Panc1 (cell line): ENCODE results near the gene RACK1. TPM values are rescaled to one million over a fixed set of nuclear protein-coding genes. Genes with fewer than 3 reads are reported as not detected.

ENCODE experiments used
- ATAC-seq: fragments of 200-7000 bp; cut with Tn5 transposase; 2 replicates; pipeline ENCODE4 v1.9.1; 2020; ENCODE audit warnings: mild to moderate bottlenecking, moderate library complexity
- BruUV-seq: library from RNA; stranded (reverse); fragments of 400-500 nt; replicated peaks from 2 replicates; lab custom pipeline; 2021; lab: Mats Ljungman, UMichigan
- CTCF ChIA-PET: fragments of 300-600 bp; sonication (Branson Sonifier 250); formaldehyde crosslinking; loops from one replicate; lab custom pipeline; 2022; ENCODE audit warnings: antibody characterized with exemption; lab: Charles Lee
- POLR2A ChIA-PET: fragments of 300-600 bp; sonication (Branson Sonifier 250); formaldehyde crosslinking; loops from one replicate; lab custom pipeline; 2022; ENCODE audit warnings: antibody characterized with exemption; lab: Charles Lee
- DNase-seq: peaks from one replicate; pipeline ENCODE4 v3.0.0-alpha.2; 2010; ENCODE audit warnings: low read depth, low spot score
- H3K27ac ChIP-seq: 2 replicates; pipeline ENCODE4 v1.5.1; 2011; ENCODE audit warnings: mild to moderate bottlenecking, low read length, inconsistent platforms
- H3K27me3 ChIP-seq: fragments of 200-500 bp; sonication (Bioruptor generic); 2 replicates; pipeline ENCODE4 v1.6.0; 2014; ENCODE audit warnings: low read length, inconsistent platforms; ENCODE audit not compliant: control insufficient read depth, insufficient read depth
- H3K36me3 ChIP-seq: fragments of 200-500 bp; sonication (Bioruptor generic); 2 replicates; pipeline ENCODE4 v1.5.1; 2014; ENCODE audit warnings: inconsistent platforms, mild to moderate bottlenecking, low read length, moderate library complexity; ENCODE audit not compliant: control insufficient read depth, insufficient read depth
- H3K4me1 ChIP-seq: 2 replicates; pipeline ENCODE4 v1.5.1; 2011; ENCODE audit warnings: inconsistent platforms, mild to moderate bottlenecking, low read length, moderate library complexity; ENCODE audit not compliant: control insufficient read depth, insufficient read depth
- H3K4me3 ChIP-seq, 2 experiments: 2 replicates each; pipeline ENCODE4 v1.5.1; 2011 to 2012; ENCODE audit warnings: low read depth in 2 of 2, low read length in 2 of 2, mild to moderate bottlenecking in 2 of 2, inconsistent platforms in 1 of 2, moderate library complexity in 1 of 2
- H3K9me3 ChIP-seq: fragments of 200-500 bp; sonication (Bioruptor generic); 2 replicates; pipeline ENCODE4 v1.5.1; 2014; ENCODE audit warnings: low read depth, mild to moderate bottlenecking, inconsistent platforms, low read length, moderate library complexity; ENCODE audit not compliant: control insufficient read depth, insufficient read depth
- CTCF ChIP-seq: fragments of 450-650 bp; IDR thresholded peaks from 2 replicates; pipeline ENCODE4 v1.5.1; 2017; ENCODE audit warnings: mild to moderate bottlenecking
- POLR2AphosphoS5 ChIP-seq: IDR thresholded peaks from 2 replicates; pipeline ENCODE4 v1.6.1; 2012; ENCODE audit warnings: mild to moderate bottlenecking, low read depth, low read length, moderate library complexity
- REST ChIP-seq, 2 experiments: IDR thresholded peaks; 2 replicates each; pipeline ENCODE4 v1.6.1; 2011 to 2012; ENCODE audit warnings: low read depth in 2 of 2, control low read depth in 1 of 2, low read length in 1 of 2, mild to moderate bottlenecking in 1 of 2, moderate library complexity in 1 of 2; ENCODE audit not compliant: insufficient read depth in 1 of 2
- SIN3A ChIP-seq: IDR thresholded peaks from 2 replicates; pipeline ENCODE4 v1.6.1; 2012; ENCODE audit warnings: low read depth, mild to moderate bottlenecking, low read length, moderate library complexity, borderline replicate concordance; ENCODE audit not compliant: insufficient read depth
- TCF7L2 ChIP-seq: IDR thresholded peaks from 2 replicates; pipeline ENCODE4 v1.6.1; 2011; ENCODE audit warnings: mild to moderate bottlenecking, low read depth, low read length, inconsistent platforms
- in situ Hi-C: cut with HindIII; loops from 2 replicates; pipeline ENCODE4 v1.10.0; 2016; ENCODE audit warnings: low sequenced_read_pairs, low pct_unique_long_range_greater_than_20kb
- intact Hi-C: fragments of 100-400 bp; cut with micrococcal nuclease; formaldehyde crosslinking; loops from one replicate; pipeline ENCODE4 v1.10.0; 2022; ENCODE audit not compliant: unreplicated experiment
- total RNA-seq: library from RNA; stranded (reverse); gene quantifications from one replicate; pipeline ENCODE4 v1.2.1, GENCODE V29; 2021; ENCODE audit not compliant: unreplicated experiment

RACK1 gene
- total RNA-seq, 1 experiment from 2014 or later: 1,623 TPM

- TSS peak; percentile 89 for BruUV-seq
- in situ Hi-C loops: no loop called here
- TF ChIP-seq CTCF (no peak), REST (IDR thresholded peaks at IDR 0.05; ENCODE audit: insufficient read depth in 1 of 2, low read depth in 2 of 2, low read length in 1 of 2) (no peak), TCF7L2 (no peak), POLR2AphosphoS5 (no peak), SIN3A (no peak)
- ATAC-seq (no peak), DNase-seq (no peak)
- CTCF ChIA-PET: no interaction called here
- intact Hi-C loops: no loop called here
- Histone ChIP-seq H3K4me3 (peak overlapping the region; percentile 85 to 98), H3K9me3 (no peaks in the 10 kb centered on the region), H3K36me3 (no peaks in the 10 kb centered on the region), H3K27ac (peak overlapping the region; percentile 81), H3K27me3 (no peaks in the 10 kb centered on the region), H3K4me1 (peaks cover 17% of the 10 kb centered on the region)
- POLR2A ChIA-PET: interaction anchor here (0.6 to 1.8 kb wide), 4 partner anchors 8 to 51 kb away, joined by 4 to 14 read pairs (median 6); partner anchors contain the start of genes RACK1 and TRIM41
Measured at GRCh38 chr5:181192337-181193046, 51.2 kb downstream of the RACK1 start.

- in situ Hi-C loops: no loop called here
- BruUV-seq: no TSS peak
- ATAC-seq: peak; percentile 75
- intact Hi-C loops: loop anchor here (2.0 kb wide), 1 partner anchor 29 kb away; no protein-coding TSS in a partner anchor
- ChIA-PET POLR2A (interaction anchor here (0.5 to 0.8 kb wide), 5 partner anchors 13 to 52 kb away, joined by 3 to 14 read pairs (median 4); partner anchors contain the start of genes RACK1, TRIM41 and TRIM7), CTCF (no interaction called here)
- DNase-seq: no peak
- Histone ChIP-seq H3K4me1 (peaks cover 15% of the 10 kb centered on the region), H3K27me3 (no peaks in the 10 kb centered on the region), H3K4me3 (peak overlapping the region; percentile 85 to 98), H3K27ac (peak overlapping the region; percentile 82), H3K9me3 (no peaks in the 10 kb centered on the region), H3K36me3 (no peaks in the 10 kb centered on the region)
- TF ChIP-seq TCF7L2 (no peak), REST (IDR thresholded peaks at IDR 0.05; ENCODE audit: insufficient read depth in 1 of 2, low read depth in 2 of 2, low read length in 1 of 2) (0 out of 4 replicates have a peak, but pooled peaks of 1 of the 2 experiments have one; percentile 12), CTCF (no peak), SIN3A (peak; percentile 70; the same call in 1 of the 2 replicates), POLR2AphosphoS5 (peak; percentile 74)
Measured at GRCh38 chr5:181191526-181192336, 52.0 kb downstream of the RACK1 start.
